ENCODE data around the gene KCTD5. TPM values are rescaled to one million over a fixed set of nuclear protein-coding genes. Genes with fewer than 3 reads are reported as not detected.
"Not testable (repeated sequence)": the region's sequence is repeated elsewhere in the genome, so short reads cannot be mapped to it uniquely, and the experiment has no call there.

The KCTD5 gene
- polyA plus RNA-seq, 1 donor: 24.4 TPM

GRCh38 chr16:2696601-2697250, 14.4 kb downstream of the KCTD5 start:
- DNase-seq (ENCODE audit: low read depth): not testable (repeated sequence)

- DNase-seq (ENCODE audit: low read depth): no peak
Measured at GRCh38 chr16:2697401-2697948, 15.2 kb downstream of the KCTD5 start.

- no peak for DNase-seq (ENCODE audit: low read depth)
Measured at GRCh38 chr16:2698103-2698870, 16.0 kb downstream of the KCTD5 start.

GRCh38 chr16:2698965-2699750, 16.8 kb downstream of the KCTD5 start:
- no peak for DNase-seq (ENCODE audit: low read depth)

GRCh38 chr16:2699791-2700600, 17.7 kb downstream of the KCTD5 start:
- DNase-seq (ENCODE audit: low read depth): no peak

GRCh38 chr16:2700786-2701185, 18.5 kb downstream of the KCTD5 start:
- DNase-seq (ENCODE audit: low read depth): no peak

- DNase-seq (ENCODE audit: low read depth): no peak
Measured at GRCh38 chr16:2701272-2701671, 18.9 kb downstream of the KCTD5 start.

- DNase-seq (ENCODE audit: low read depth): no peak
Measured at GRCh38 chr16:2701713-2702437, 19.6 kb downstream of the KCTD5 start.

GRCh38 chr16:2702438-2702825, 20.1 kb downstream of the KCTD5 start:
- no peak for DNase-seq (ENCODE audit: low read depth)

- DNase-seq (ENCODE audit: low read depth): no peak
Measured at GRCh38 chr16:2702871-2703745, 20.8 kb downstream of the KCTD5 start.

GRCh38 chr16:2704166-2704982, 22.1 kb downstream of the KCTD5 start:
- no peak for DNase-seq (ENCODE audit: low read depth)

GRCh38 chr16:2704983-2705275, 22.6 kb downstream of the KCTD5 start:
- DNase-seq (ENCODE audit: low read depth): no peak

- no peak for DNase-seq (ENCODE audit: low read depth)
Measured at GRCh38 chr16:2705351-2705750, 23.0 kb downstream of the KCTD5 start.

GRCh38 chr16:2706085-2706484, 23.8 kb downstream of the KCTD5 start:
- no peak for DNase-seq (ENCODE audit: low read depth)

- no peak for DNase-seq (ENCODE audit: low read depth)
Measured at GRCh38 chr16:2706611-2707311, 24.4 kb downstream of the KCTD5 start.

GRCh38 chr16:2707368-2708289, 25.3 kb downstream of the KCTD5 start:
- no peak for DNase-seq (ENCODE audit: low read depth)

- no peak for DNase-seq (ENCODE audit: low read depth)
Measured at GRCh38 chr16:2708290-2708639, 25.9 kb downstream of the KCTD5 start.
